Sigmoid colon (tissue), 4 donors: Measurements from ENCODE around the gene SRP68.

ENCODE experiments used
- EP300 ChIP-seq, 4 donors: sonication (generic); formaldehyde crosslinking; IDR thresholded peaks; one replicate each; pipeline ENCODE4 v1.6.1; 2017; ENCODE audit warnings: antibody characterized with exemption in 4 of 4
- POLR2A ChIP-seq, 2 donors: fragments of 450-650 bp; IDR thresholded peaks; one replicate each; pipeline ENCODE4 v1.6.1; 2016; ENCODE audit warnings: antibody characterized with exemption in 2 of 2, mild to moderate bottlenecking in 2 of 2, moderate library complexity in 2 of 2
- POLR2AphosphoS5 ChIP-seq, 4 donors: sonication (generic); formaldehyde crosslinking; IDR thresholded peaks; one replicate each; pipeline ENCODE4 v1.6.1; 2017; ENCODE audit warnings: antibody characterized with exemption in 4 of 4
- TF ChIP-seq, protein P1 (sequence below), 4 experiments: fragments of 450-650 bp in 3 of 4; fragments of 200-600 bp in 1 of 4; IDR thresholded peaks; one replicate each; pipeline ENCODE4 v1.5.1; 2016 to 2019; ENCODE audit warnings: antibody characterized with exemption in 4 of 4, mild to moderate bottlenecking in 3 of 4, moderate library complexity in 2 of 4

DNA sequence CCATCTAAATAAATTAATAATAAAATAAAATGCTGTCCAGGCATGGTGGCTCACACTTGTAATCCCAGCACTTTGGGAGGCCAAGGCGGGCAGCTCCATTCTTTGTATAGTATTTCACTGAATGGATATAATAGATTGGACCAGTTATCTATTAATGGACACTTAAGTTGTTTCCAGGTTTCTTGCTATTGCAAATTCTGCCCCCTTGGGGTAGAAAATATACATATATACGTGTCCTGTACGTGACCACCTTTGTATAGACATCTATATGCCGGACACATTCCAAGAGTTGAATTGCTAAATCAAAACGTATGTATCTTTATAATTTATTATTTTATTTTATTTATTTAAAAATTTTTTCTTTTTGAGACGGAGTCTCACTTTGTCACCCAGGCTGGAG, 35.2 kb upstream of the SRP68 start:
- TF ChIP-seq, protein P1, sequence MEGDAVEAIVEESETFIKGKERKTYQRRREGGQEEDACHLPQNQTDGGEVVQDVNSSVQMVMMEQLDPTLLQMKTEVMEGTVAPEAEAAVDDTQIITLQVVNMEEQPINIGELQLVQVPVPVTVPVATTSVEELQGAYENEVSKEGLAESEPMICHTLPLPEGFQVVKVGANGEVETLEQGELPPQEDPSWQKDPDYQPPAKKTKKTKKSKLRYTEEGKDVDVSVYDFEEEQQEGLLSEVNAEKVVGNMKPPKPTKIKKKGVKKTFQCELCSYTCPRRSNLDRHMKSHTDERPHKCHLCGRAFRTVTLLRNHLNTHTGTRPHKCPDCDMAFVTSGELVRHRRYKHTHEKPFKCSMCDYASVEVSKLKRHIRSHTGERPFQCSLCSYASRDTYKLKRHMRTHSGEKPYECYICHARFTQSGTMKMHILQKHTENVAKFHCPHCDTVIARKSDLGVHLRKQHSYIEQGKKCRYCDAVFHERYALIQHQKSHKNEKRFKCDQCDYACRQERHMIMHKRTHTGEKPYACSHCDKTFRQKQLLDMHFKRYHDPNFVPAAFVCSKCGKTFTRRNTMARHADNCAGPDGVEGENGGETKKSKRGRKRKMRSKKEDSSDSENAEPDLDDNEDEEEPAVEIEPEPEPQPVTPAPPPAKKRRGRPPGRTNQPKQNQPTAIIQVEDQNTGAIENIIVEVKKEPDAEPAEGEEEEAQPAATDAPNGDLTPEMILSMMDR (IDR thresholded peaks at IDR 0.05): peak in 1 of 4 experiments; percentile 15
- TF ChIP-seq POLR2AphosphoS5 (IDR thresholded peaks at IDR 0.05): no peak
- no peak for TF ChIP-seq POLR2A (IDR thresholded peaks at IDR 0.05)
- no peak for TF ChIP-seq EP300 (IDR thresholded peaks at IDR 0.05)
